Measurements from ENCODE around the gene ENTPD8.

DNA sequence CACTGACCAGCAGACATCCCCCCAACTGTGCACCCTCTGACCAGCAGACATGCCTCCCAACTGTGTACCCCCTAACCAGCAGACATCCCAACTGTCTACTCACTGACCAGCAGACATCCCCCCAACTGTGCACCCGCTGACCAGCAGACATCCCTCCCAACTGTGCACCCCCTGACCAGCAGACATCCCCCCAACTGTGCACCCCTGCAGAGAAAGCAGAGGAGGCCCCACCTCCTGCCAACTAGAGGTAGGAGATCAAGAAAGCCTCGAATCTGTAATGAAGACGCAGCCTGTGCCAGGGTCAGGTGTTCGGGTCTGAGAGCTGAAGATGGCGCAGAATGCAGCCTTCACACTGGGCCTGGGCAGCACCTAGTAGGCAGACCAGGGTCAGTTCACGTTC, 47.7 kb upstream of the ENTPD8 start:
- TF ChIP-seq, protein P1, sequence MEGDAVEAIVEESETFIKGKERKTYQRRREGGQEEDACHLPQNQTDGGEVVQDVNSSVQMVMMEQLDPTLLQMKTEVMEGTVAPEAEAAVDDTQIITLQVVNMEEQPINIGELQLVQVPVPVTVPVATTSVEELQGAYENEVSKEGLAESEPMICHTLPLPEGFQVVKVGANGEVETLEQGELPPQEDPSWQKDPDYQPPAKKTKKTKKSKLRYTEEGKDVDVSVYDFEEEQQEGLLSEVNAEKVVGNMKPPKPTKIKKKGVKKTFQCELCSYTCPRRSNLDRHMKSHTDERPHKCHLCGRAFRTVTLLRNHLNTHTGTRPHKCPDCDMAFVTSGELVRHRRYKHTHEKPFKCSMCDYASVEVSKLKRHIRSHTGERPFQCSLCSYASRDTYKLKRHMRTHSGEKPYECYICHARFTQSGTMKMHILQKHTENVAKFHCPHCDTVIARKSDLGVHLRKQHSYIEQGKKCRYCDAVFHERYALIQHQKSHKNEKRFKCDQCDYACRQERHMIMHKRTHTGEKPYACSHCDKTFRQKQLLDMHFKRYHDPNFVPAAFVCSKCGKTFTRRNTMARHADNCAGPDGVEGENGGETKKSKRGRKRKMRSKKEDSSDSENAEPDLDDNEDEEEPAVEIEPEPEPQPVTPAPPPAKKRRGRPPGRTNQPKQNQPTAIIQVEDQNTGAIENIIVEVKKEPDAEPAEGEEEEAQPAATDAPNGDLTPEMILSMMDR (IDR thresholded peaks at IDR 0.05), result no peak
- TF ChIP-seq POLR2A (IDR thresholded peaks at IDR 0.05), result no peak
